CD14-positive monocyte (primary cell): ENCODE results near the gene RALGAPA2. TPM values are rescaled to one million over a fixed set of nuclear protein-coding genes. Genes with fewer than 3 reads are reported as not detected.

Experiments used
- DNase-seq, 3 donors: peaks; one replicate each; pipeline ENCODE4 v3.0.0-alpha.2; 2011 to 2022
- H2AFZ ChIP-seq: 2 replicates; pipeline ENCODE4 v1.6.0; 2012; ENCODE audit warnings: mild to moderate bottlenecking, low read depth, low read length, inconsistent platforms; ENCODE audit not compliant: insufficient read depth, poor library complexity, severe bottlenecking
- H3K27ac ChIP-seq, 2 donors: 1 replicate in 1 of 2; 2 replicates in 1 of 2; pipeline ENCODE4 v1.5.1; 2012 to 2013; ENCODE audit warnings: low read length in 2 of 2, control low read depth in 1 of 2, inconsistent platforms in 1 of 2, low read depth in 1 of 2, mild to moderate bottlenecking in 1 of 2
- H3K27me3 ChIP-seq, 2 donors: one replicate each; pipeline versions ENCODE4 v1.6.0 to v1.6.1; 2011 to 2013; ENCODE audit warnings: low read length in 2 of 2; ENCODE audit not compliant: control insufficient read depth in 2 of 2, insufficient read depth in 2 of 2
- H3K36me3 ChIP-seq, 2 donors: replicated peaks in 1 of 2; 1 replicate in 1 of 2; 2 replicates in 1 of 2; pipeline versions ENCODE4 v1.5.1 to v1.6.1; 2012 to 2013; ENCODE audit warnings: low read length in 2 of 2, control low read depth in 1 of 2, inconsistent platforms in 1 of 2, mild to moderate bottlenecking in 1 of 2; ENCODE audit not compliant: insufficient read depth in 2 of 2, control insufficient read depth in 1 of 2
- H3K4me1 ChIP-seq, 2 donors: 1 replicate in 1 of 2; 2 replicates in 1 of 2; pipeline versions ENCODE4 v1.5.1 to v1.6.1; 2012 to 2013; ENCODE audit warnings: low read length in 2 of 2, control low read depth in 1 of 2, inconsistent platforms in 1 of 2, mild to moderate bottlenecking in 1 of 2, moderate library complexity in 1 of 2; ENCODE audit not compliant: insufficient read depth in 2 of 2, control insufficient read depth in 1 of 2
- H3K4me2 ChIP-seq: replicated peaks from 2 replicates; pipeline ENCODE3; 2012; ENCODE audit warnings: low read length, moderate library complexity, mild to moderate bottlenecking; ENCODE audit not compliant: poor library complexity, severe bottlenecking; ENCODE audit errors: extremely low read depth
- H3K4me3 ChIP-seq, 3 experiments: fragments of 200-600 bp in 1 of 3; sonication (generic) in 1 of 3; replicated peaks in 1 of 3; 1 replicate in 2 of 3; 2 replicates in 1 of 3; pipeline ENCODE4 v1.5.1; 2011 to 2013; ENCODE audit warnings: low read length in 3 of 3, mild to moderate bottlenecking in 3 of 3, control low read depth in 2 of 3, low read depth in 2 of 3, inconsistent platforms in 1 of 3, moderate library complexity in 1 of 3
- H3K79me2 ChIP-seq: 2 replicates; pipeline ENCODE4 v1.6.0; 2012; ENCODE audit warnings: mild to moderate bottlenecking, control low read depth, inconsistent platforms, low read length, moderate library complexity; ENCODE audit not compliant: insufficient read depth
- H3K9ac ChIP-seq: 2 replicates; pipeline ENCODE4 v1.6.0; 2017; ENCODE audit warnings: low read length, mild to moderate bottlenecking; ENCODE audit not compliant: insufficient read depth, poor library complexity, severe bottlenecking
- H3K9me3 ChIP-seq, 2 donors: replicated peaks in 1 of 2; 1 replicate in 1 of 2; 2 replicates in 1 of 2; pipeline versions ENCODE4 v1.5.1 to v1.6.1; 2012 to 2013; ENCODE audit warnings: low read length in 2 of 2, control low read depth in 1 of 2; ENCODE audit not compliant: control insufficient read depth in 1 of 2, insufficient read depth in 1 of 2
- H4K20me1 ChIP-seq: 2 replicates; pipeline ENCODE4 v1.6.0; 2012; ENCODE audit warnings: mild to moderate bottlenecking, low read length, control low read depth, moderate library complexity; ENCODE audit not compliant: insufficient read depth
- H3K27ac Mint-ChIP-seq, 7 donors: one replicate each; pipeline ENCODE4 v1.8.0; 2020; ENCODE audit warnings: mild to moderate bottlenecking in 7 of 7, mixed read lengths in 7 of 7, moderate library complexity in 6 of 7, inconsistent platforms in 2 of 7
- H3K27me3 Mint-ChIP-seq, 3 donors: one replicate each; pipeline ENCODE4 v1.8.0; 2021 to 2022; ENCODE audit warnings: low read depth in 3 of 3, mild to moderate bottlenecking in 3 of 3, mixed read lengths in 3 of 3, moderate library complexity in 3 of 3, inconsistent platforms in 1 of 3
- H3K36me3 Mint-ChIP-seq, 2 donors: one replicate each; pipeline ENCODE4 v1.8.0; 2020; ENCODE audit warnings: mixed read lengths in 2 of 2, inconsistent platforms in 1 of 2, mild to moderate bottlenecking in 1 of 2
- H3K4me1 Mint-ChIP-seq: one replicate; pipeline ENCODE4 v1.8.0; 2020; ENCODE audit warnings: mild to moderate bottlenecking, mixed read lengths
- H3K4me3 Mint-ChIP-seq, 2 donors: one replicate each; pipeline ENCODE4 v1.8.0; 2020; ENCODE audit warnings: mild to moderate bottlenecking in 2 of 2, mixed read lengths in 2 of 2, moderate library complexity in 1 of 2
- H3K9me3 Mint-ChIP-seq, 7 donors: one replicate each; pipeline ENCODE4 v1.8.0; 2020 to 2022; ENCODE audit warnings: mixed read lengths in 7 of 7, mild to moderate bottlenecking in 6 of 7, moderate library complexity in 6 of 7, inconsistent platforms in 2 of 7
- WGBS: methylation state at CpG from one replicate; pipeline ENCODE4 v1.1.5; 2013; ENCODE audit warnings: missing lambda C conversion rate; ENCODE audit not compliant: insufficient coverage; 5-methylcytosine and 5-hydroxymethylcytosine counted together
- intact Hi-C, 2 donors: fragments of 100-400 bp; cut with micrococcal nuclease; formaldehyde crosslinking; loops; one replicate each; pipeline versions ENCODE4 v1.15.0 to v1.15.1; 2023
- polyA plus RNA-seq, 3 donors: library from polyadenylated mRNA; depleted of rRNA in 1 of 3; unstranded in 2 of 3; stranded (reverse) in 1 of 3; fragments of 300-500 nt in 2 of 3; fragments of >200 nt in 1 of 3; fragmentation: Illumina TruSeq in 2 of 3; gene quantifications; 1 replicate in 2 of 3; 2 replicates in 1 of 3; pipeline ENCODE4 v1.2.3, GENCODE V29; 2012 to 2021
- TF ChIP-seq, protein P1 (sequence below): fragments of 200-600 bp; IDR thresholded peaks from one replicate; pipeline ENCODE4 v1.8.0; 2022; ENCODE audit warnings: antibody characterized with exemption, mild to moderate bottlenecking

RALGAPA2 gene
- polyA plus RNA-seq, 3 donors = 6.2 to 13.0 (median 8.9) TPM

DNA sequence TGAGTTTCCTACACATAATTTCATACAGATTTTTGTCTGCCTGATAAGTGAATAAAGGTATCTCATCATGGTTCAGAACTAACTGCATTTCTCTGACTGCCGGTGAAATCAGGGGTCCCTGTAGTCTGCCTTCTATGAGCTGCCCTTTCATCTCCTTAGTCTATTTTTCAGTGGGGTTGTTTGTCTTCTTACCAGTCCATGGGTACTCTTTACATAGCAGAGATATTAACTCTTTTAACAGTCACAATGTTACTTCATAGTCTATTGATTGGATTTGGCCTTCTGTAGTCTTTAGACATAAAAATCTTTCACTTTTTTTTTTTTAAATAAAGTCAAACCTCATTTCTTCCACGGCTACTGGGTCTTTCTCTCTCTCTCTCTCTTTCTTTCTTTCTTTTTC, 79.8 kb downstream of the RALGAPA2 start:
- H3K9me3 ChIP-seq = no peaks in the 10 kb centered on the region
- Mint-ChIP-seq H3K9me3 (no peaks in the 10 kb centered on the region), H3K27me3 (peaks cover 0 to 2% (median 0%) of the 10 kb centered on the region in 3 donors), H3K27ac (peak overlapping the region in 1 of 7 donors; percentile 50), H3K36me3 (peaks cover 78 to 86% of the 10 kb centered on the region in 2 donors), H3K4me3 (no peak overlapping the region), H3K4me1 (no peaks in the 10 kb centered on the region)
- no peaks in the 10 kb centered on the region for H3K4me1 ChIP-seq
- no peak for DNase-seq
- 100% methylated on average over 1 of the region's 2 CpGs for WGBS
- no peak overlapping the region for H3K27ac ChIP-seq
- no peaks in the 10 kb centered on the region for H4K20me1 ChIP-seq
- H3K79me2 ChIP-seq = no peaks in the 10 kb centered on the region
- H3K4me3 ChIP-seq = no peak overlapping the region
- no peak overlapping the region for H3K4me2 ChIP-seq
- H3K27me3 ChIP-seq = no peaks in the 10 kb centered on the region
- peaks cover 79 to 99% of the 10 kb centered on the region in 2 donors for H3K36me3 ChIP-seq
- H3K9ac ChIP-seq = no peak overlapping the region
- H2AFZ ChIP-seq = no peak overlapping the region
- intact Hi-C loops = no loop called here
- TF ChIP-seq, protein P1, sequence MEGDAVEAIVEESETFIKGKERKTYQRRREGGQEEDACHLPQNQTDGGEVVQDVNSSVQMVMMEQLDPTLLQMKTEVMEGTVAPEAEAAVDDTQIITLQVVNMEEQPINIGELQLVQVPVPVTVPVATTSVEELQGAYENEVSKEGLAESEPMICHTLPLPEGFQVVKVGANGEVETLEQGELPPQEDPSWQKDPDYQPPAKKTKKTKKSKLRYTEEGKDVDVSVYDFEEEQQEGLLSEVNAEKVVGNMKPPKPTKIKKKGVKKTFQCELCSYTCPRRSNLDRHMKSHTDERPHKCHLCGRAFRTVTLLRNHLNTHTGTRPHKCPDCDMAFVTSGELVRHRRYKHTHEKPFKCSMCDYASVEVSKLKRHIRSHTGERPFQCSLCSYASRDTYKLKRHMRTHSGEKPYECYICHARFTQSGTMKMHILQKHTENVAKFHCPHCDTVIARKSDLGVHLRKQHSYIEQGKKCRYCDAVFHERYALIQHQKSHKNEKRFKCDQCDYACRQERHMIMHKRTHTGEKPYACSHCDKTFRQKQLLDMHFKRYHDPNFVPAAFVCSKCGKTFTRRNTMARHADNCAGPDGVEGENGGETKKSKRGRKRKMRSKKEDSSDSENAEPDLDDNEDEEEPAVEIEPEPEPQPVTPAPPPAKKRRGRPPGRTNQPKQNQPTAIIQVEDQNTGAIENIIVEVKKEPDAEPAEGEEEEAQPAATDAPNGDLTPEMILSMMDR = no peak

DNA sequence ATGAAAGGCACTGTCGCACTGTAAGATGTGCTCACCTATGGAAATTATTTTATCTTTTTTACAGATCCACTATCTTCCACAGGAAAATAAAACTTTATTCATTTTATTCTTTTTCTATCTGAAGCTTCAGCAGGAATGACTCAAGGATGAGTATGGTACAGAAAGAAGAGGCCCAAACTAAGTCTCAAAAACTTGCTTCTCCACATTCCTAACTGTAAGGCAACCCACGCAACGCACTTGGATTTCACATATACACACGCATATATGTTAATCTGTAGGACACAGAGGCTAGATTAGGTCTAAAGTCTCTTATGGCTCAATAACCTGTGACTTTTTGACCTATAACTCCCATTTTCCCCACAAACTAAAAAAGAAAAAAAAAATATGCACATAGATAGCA, 81.9 kb downstream of the RALGAPA2 start:
- peaks cover 0 to 2% (median 0%) of the 10 kb centered on the region in 3 donors for H3K27me3 Mint-ChIP-seq
- Histone ChIP-seq H3K9ac (no peak overlapping the region), H4K20me1 (no peaks in the 10 kb centered on the region), H3K4me3 (no peak overlapping the region), H3K4me2 (no peak overlapping the region), H3K9me3 (no peaks in the 10 kb centered on the region), H3K4me1 (no peaks in the 10 kb centered on the region), H3K79me2 (no peaks in the 10 kb centered on the region), H3K36me3 (peaks cover 81 to 100% of the 10 kb centered on the region in 2 donors), H2AFZ (no peak overlapping the region), H3K27ac (no peak overlapping the region), H3K27me3 (no peaks in the 10 kb centered on the region)
- no peak overlapping the region for H3K4me3 Mint-ChIP-seq
- H3K36me3 Mint-ChIP-seq = peaks cover 88 to 91% of the 10 kb centered on the region in 2 donors
- intact Hi-C loops = no loop called here
- no peak for DNase-seq
- H3K27ac Mint-ChIP-seq = peak overlapping the region in 1 of 7 donors; percentile 18
- no peaks in the 10 kb centered on the region for H3K4me1 Mint-ChIP-seq
- H3K9me3 Mint-ChIP-seq = no peaks in the 10 kb centered on the region
- TF ChIP-seq, protein P1 = no peak
- 100% methylated on average over 1 of the region's 4 CpGs for WGBS
